Vagina (tissue), 2 donors: ENCODE measurements around the gene C1QTNF1.

ENCODE experiments used
- POLR2A ChIP-seq, 2 donors: fragments of 450-650 bp; IDR thresholded peaks; one replicate each; pipeline ENCODE4 v1.6.1; 2017; ENCODE audit warnings: antibody characterized with exemption in 2 of 2, mild to moderate bottlenecking in 2 of 2, moderate library complexity in 2 of 2
- POLR2AphosphoS5 ChIP-seq, 2 donors: sonication (generic); formaldehyde crosslinking; IDR thresholded peaks; one replicate each; pipeline ENCODE4 v1.9.0; 2017; ENCODE audit warnings: antibody characterized with exemption in 2 of 2, mild to moderate bottlenecking in 2 of 2, low read depth in 1 of 2; ENCODE audit not compliant: insufficient read depth in 1 of 2
- TF ChIP-seq, protein P1 (sequence below), 3 experiments: fragments of 450-650 bp in 2 of 3; fragments of 200-600 bp in 1 of 3; sonication (generic) in 1 of 3; IDR thresholded peaks; one replicate each; pipeline ENCODE4 v1.5.1; 2017 to 2019; ENCODE audit warnings: antibody characterized with exemption in 3 of 3, mild to moderate bottlenecking in 2 of 3, moderate library complexity in 2 of 3

DNA sequence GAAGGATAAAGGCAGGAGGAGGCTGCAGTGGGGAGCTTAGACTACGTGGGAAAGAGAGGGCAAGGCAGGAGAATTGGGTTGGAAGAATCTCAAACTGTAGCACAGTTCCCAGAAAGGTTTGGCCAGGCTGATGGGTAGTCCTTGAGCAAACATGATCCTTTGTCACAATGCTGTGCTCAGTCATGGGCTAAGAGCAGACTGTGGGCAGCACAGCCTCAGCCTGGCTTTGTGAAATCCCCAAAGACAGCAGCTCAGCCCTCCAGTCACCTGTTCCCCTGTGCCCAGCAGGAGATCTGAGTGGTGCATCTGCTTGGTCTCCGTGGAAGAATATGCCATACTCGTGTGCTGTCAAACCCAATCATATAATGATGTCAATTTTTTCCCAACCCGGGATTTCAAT lies 40.1 kb downstream of the C1QTNF1 start:
- TF ChIP-seq, protein P1, sequence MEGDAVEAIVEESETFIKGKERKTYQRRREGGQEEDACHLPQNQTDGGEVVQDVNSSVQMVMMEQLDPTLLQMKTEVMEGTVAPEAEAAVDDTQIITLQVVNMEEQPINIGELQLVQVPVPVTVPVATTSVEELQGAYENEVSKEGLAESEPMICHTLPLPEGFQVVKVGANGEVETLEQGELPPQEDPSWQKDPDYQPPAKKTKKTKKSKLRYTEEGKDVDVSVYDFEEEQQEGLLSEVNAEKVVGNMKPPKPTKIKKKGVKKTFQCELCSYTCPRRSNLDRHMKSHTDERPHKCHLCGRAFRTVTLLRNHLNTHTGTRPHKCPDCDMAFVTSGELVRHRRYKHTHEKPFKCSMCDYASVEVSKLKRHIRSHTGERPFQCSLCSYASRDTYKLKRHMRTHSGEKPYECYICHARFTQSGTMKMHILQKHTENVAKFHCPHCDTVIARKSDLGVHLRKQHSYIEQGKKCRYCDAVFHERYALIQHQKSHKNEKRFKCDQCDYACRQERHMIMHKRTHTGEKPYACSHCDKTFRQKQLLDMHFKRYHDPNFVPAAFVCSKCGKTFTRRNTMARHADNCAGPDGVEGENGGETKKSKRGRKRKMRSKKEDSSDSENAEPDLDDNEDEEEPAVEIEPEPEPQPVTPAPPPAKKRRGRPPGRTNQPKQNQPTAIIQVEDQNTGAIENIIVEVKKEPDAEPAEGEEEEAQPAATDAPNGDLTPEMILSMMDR (IDR thresholded peaks at IDR 0.05): no peak
- TF ChIP-seq POLR2A (IDR thresholded peaks at IDR 0.05) (no peak), POLR2AphosphoS5 (IDR thresholded peaks at IDR 0.05; ENCODE audit: insufficient read depth in 1 of 2, low read depth in 1 of 2) (no peak)
